Neural progenitor cell (in vitro differentiated cells): ENCODE measurements around the gene ING3. TPM values are rescaled to one million over a fixed set of nuclear protein-coding genes. Genes with fewer than 3 reads are reported as not detected.
A peak's percentile ranks its signal among the peaks of the same experiment; 100 is the strongest.

Source experiments
- DNase-seq: peaks from one replicate; pipeline ENCODE4 v3.0.0-alpha.2; 2016; ENCODE audit warnings: low spot score
- H2AFZ ChIP-seq: fragments of 200-600 bp; sonication (generic); replicated peaks from 2 replicates; pipeline ENCODE4 v1.6.1; 2016; ENCODE audit warnings: antibody characterized with exemption
- H3F3A ChIP-seq: fragments of 200-600 bp; sonication (generic); 2 replicates; pipeline ENCODE4 v1.6.1; 2016; ENCODE audit warnings: antibody characterized with exemption, low read depth
- H3K27ac ChIP-seq: fragments of 200-600 bp; sonication (generic); 2 replicates; pipeline ENCODE4 v1.5.1; 2016; ENCODE audit warnings: mild to moderate bottlenecking
- H3K27me3 ChIP-seq: fragments of 200-600 bp; sonication (generic); 2 replicates; pipeline ENCODE4 v1.6.1; 2016; ENCODE audit warnings: mild to moderate bottlenecking, moderate library complexity
- H3K36me3 ChIP-seq: fragments of 200-600 bp; sonication (generic); 2 replicates; pipeline ENCODE4 v1.5.1; 2016
- H3K4me1 ChIP-seq: fragments of 200-600 bp; sonication (generic); 2 replicates; pipeline ENCODE4 v1.6.1; 2016; ENCODE audit warnings: mixed run types
- H3K4me2 ChIP-seq: fragments of 200-600 bp; sonication (generic); 2 replicates; pipeline ENCODE4 v1.6.1; 2016
- H3K4me3 ChIP-seq: fragments of 200-600 bp; sonication (generic); 2 replicates; pipeline ENCODE4 v1.5.1; 2016
- H3K79me2 ChIP-seq: fragments of 200-600 bp; sonication (generic); 2 replicates; pipeline ENCODE4 v1.6.1; 2016; ENCODE audit warnings: low read depth
- H3K9ac ChIP-seq: fragments of 200-600 bp; sonication (generic); 2 replicates; pipeline ENCODE4 v1.6.1; 2016
- H3K9me3 ChIP-seq: fragments of 200-600 bp; sonication (generic); 2 replicates; pipeline ENCODE4 v1.5.1; 2016; ENCODE audit warnings: low read depth
- H4K20me1 ChIP-seq: fragments of 200-600 bp; sonication (generic); 2 replicates; pipeline ENCODE4 v1.6.1; 2016; ENCODE audit warnings: low read depth
- H3K27ac Mint-ChIP-seq: 3 replicates; pipeline ENCODE4 v1.8.0; 2021; ENCODE audit warnings: mixed read lengths
- H3K27me3 Mint-ChIP-seq: 2 replicates; pipeline ENCODE4 v1.8.0; 2022; ENCODE audit warnings: low read depth, mild to moderate bottlenecking, inconsistent platforms, moderate library complexity, mixed read lengths; ENCODE audit not compliant: insufficient read depth
- H3K36me3 Mint-ChIP-seq: 3 replicates; pipeline ENCODE4 v1.8.0; 2021; ENCODE audit warnings: mixed read lengths
- H3K4me1 Mint-ChIP-seq: 3 replicates; pipeline ENCODE4 v1.8.0; 2021; ENCODE audit warnings: mixed read lengths
- H3K4me3 Mint-ChIP-seq: 3 replicates; pipeline ENCODE4 v1.8.0; 2021; ENCODE audit warnings: mild to moderate bottlenecking, moderate library complexity, mixed read lengths
- H3K9me3 Mint-ChIP-seq: 3 replicates; pipeline ENCODE4 v1.8.0; 2020; ENCODE audit warnings: mixed read lengths
- EZH2 ChIP-seq: fragments of 200-600 bp; sonication (generic); IDR thresholded peaks from 2 replicates; pipeline ENCODE4 v1.6.1; 2017; ENCODE audit warnings: antibody characterized with exemption, mild to moderate bottlenecking, moderate library complexity
- EZH2phosphoT487 ChIP-seq: fragments of 200-600 bp; sonication (generic); IDR thresholded peaks from 2 replicates; pipeline ENCODE4 v1.6.1; 2017; ENCODE audit warnings: antibody characterized with exemption
- total RNA-seq: library from RNA; depleted of rRNA; stranded (reverse); fragments of >200 nt; gene quantifications from 2 replicates; pipeline ENCODE4 v1.2.3, GENCODE V29; 2015; ENCODE audit warnings: low replicate concordance
- TF ChIP-seq, protein P1 (sequence below): fragments of 200-600 bp; sonication (generic); IDR thresholded peaks from 2 replicates; pipeline ENCODE4 v1.5.1; 2017; ENCODE audit warnings: antibody characterized with exemption, mild to moderate bottlenecking

ING3 gene, protein sequence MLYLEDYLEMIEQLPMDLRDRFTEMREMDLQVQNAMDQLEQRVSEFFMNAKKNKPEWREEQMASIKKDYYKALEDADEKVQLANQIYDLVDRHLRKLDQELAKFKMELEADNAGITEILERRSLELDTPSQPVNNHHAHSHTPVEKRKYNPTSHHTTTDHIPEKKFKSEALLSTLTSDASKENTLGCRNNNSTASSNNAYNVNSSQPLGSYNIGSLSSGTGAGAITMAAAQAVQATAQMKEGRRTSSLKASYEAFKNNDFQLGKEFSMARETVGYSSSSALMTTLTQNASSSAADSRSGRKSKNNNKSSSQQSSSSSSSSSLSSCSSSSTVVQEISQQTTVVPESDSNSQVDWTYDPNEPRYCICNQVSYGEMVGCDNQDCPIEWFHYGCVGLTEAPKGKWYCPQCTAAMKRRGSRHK
- 19.0 and 32.0 TPM in 2 replicates for total RNA-seq

DNA sequence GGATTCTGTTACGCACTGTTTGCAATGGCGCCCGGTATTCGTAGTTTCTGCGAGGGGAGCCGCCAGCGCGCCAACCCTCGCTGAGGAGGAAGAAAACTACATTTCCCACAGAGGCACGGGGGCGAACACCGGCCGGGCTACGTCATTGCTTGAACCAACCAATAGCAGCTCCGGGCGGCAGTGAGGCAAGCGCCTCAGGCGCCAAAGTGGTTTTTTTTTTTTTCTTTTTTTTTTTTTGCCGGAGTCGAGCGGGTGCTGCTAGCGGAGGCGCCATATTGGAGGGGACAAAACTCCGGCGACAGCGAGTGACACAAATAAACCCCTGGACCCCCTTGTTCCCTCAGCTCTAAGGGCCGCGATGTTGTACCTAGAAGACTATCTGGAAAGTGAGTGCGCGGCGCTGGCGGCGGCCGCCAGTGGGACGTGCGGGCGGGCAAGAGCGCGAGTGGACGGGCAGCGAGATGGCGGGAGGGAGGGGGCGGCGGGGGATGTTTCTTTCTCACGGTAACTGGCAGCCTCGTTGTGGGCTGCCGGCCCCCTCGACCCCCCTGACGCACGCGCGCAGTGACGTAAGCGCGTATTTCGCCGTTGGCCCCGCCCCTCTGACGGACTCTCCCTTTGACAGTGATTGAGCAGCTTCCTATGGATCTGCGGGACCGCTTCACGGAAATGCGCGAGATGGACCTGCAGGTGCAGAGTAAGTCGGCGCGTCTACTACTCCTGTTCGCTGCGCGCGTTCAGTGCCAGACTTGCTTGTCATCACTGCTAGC, at the start of gene ING3:
TSS of gene ING3 (plus strand) at position 239 of the 770 bp plus-strand sequence. CDS start at position 359, 120 bp downstream.
- Histone ChIP-seq H3K9me3 (no peaks in the 10 kb centered on the region), H3K4me2 (peak within 1 kb of the TSS; percentile 97), H3K79me2 (peaks cover 36% of the 10 kb centered on the region), H3K4me1 (peaks cover 9% of the 10 kb centered on the region), H3K27me3 (no peaks in the 10 kb centered on the region), H3F3A (no peaks in the 10 kb centered on the region), H3K4me3 (peak within 1 kb of the TSS; percentile 85), H3K36me3 (peaks cover 14% of the 10 kb centered on the region), H3K9ac (peak within 1 kb of the TSS; percentile 100), H4K20me1 (peaks cover 10% of the 10 kb centered on the region), H2AFZ (peak within 1 kb of the TSS; percentile 99), H3K27ac (peak within 1 kb of the TSS; percentile 100)
- Mint-ChIP-seq H3K4me3 (peak within 1 kb of the TSS; percentile 92), H3K36me3 (peaks cover 10% of the 10 kb centered on the region), H3K27me3 (no peaks in the 10 kb centered on the region), H3K4me1 (peaks cover 15% of the 10 kb centered on the region), H3K27ac (peak within 1 kb of the TSS; percentile 99), H3K9me3 (no peaks in the 10 kb centered on the region)
- DNase-seq = peak; percentile 99
- TF ChIP-seq EZH2 = no peak
- no peak for TF ChIP-seq EZH2phosphoT487
- TF ChIP-seq, protein P1, sequence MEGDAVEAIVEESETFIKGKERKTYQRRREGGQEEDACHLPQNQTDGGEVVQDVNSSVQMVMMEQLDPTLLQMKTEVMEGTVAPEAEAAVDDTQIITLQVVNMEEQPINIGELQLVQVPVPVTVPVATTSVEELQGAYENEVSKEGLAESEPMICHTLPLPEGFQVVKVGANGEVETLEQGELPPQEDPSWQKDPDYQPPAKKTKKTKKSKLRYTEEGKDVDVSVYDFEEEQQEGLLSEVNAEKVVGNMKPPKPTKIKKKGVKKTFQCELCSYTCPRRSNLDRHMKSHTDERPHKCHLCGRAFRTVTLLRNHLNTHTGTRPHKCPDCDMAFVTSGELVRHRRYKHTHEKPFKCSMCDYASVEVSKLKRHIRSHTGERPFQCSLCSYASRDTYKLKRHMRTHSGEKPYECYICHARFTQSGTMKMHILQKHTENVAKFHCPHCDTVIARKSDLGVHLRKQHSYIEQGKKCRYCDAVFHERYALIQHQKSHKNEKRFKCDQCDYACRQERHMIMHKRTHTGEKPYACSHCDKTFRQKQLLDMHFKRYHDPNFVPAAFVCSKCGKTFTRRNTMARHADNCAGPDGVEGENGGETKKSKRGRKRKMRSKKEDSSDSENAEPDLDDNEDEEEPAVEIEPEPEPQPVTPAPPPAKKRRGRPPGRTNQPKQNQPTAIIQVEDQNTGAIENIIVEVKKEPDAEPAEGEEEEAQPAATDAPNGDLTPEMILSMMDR = no peak

DNA sequence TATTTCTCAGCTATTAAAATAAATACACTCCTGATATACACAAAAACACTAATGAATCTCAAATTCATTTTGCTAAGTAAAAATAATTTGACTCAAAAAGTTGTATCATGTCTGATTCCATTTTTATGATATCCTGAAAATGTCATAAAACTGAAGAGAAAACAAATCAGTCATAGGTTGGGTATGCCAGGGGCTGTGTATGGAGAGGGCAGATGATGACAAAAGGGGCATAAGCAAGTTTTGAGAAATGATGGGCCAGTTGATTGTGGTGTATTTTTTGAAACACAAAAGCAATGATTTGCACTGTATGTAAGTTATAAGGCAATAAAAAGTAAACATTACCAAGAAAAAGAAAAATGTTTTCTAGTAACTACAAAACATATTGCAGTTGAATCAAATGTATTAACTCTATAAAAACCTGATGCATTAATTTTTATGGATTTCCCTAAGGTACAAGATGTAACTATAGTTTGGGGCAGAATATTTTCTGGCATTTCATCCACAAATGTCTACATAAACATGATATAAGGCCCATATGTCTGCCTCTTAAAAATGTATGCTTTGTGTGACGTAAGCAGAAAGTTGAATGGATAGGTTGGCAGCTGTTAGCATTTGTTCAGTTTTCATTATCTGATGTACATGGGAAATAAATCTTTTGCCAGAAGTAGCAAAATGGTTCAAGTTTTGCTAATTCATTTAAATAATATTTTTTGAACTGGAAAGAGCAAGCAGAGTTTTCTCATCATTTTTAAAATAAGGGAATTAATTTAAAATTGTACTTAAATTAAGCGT, 35.1 kb upstream of the ING3 start:
- H3K36me3 Mint-ChIP-seq = no peaks in the 10 kb centered on the region
- H3K27me3 Mint-ChIP-seq = no peaks in the 10 kb centered on the region
- no peaks in the 10 kb centered on the region for H3K4me1 Mint-ChIP-seq
- DNase-seq = no peak
- no peaks in the 10 kb centered on the region for H3K36me3 ChIP-seq
- no peaks in the 10 kb centered on the region for H3K9me3 ChIP-seq
- H3K9me3 Mint-ChIP-seq = no peaks in the 10 kb centered on the region
- no peaks in the 10 kb centered on the region for H3F3A ChIP-seq
- H3K27me3 ChIP-seq = no peaks in the 10 kb centered on the region
- no peaks in the 10 kb centered on the region for H4K20me1 ChIP-seq
- no peaks in the 10 kb centered on the region for H3K79me2 ChIP-seq
- no peak overlapping the region for H3K27ac ChIP-seq
- TF ChIP-seq, protein P1 = no peak
- TF ChIP-seq EZH2 (no peak), EZH2phosphoT487 (no peak)
- H3K9ac ChIP-seq = no peak overlapping the region
- no peak overlapping the region for H3K27ac Mint-ChIP-seq
- H3K4me3 ChIP-seq = no peak overlapping the region
- no peak overlapping the region for H2AFZ ChIP-seq
- no peak overlapping the region for H3K4me2 ChIP-seq
- no peak overlapping the region for H3K4me3 Mint-ChIP-seq
- H3K4me1 ChIP-seq = no peaks in the 10 kb centered on the region

DNA sequence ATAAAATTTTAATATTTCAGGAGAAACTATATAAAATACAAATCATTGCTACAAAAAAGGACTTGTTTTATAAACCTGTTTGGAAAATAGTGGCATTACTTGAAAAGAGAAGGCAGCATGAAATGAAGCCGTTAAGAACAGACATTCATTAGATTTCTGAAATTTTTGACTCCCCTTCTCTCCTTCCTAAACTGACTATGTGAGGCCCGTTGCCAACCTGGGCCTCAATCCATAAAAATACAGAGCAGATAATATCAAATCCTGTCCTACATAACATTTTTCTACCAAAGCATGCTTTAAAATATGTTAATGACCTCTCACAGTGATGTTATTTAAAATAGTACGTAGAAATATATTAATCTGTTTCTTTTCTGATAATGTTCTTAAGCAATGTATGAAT, 34.5 kb upstream of the ING3 start:
- Histone ChIP-seq H4K20me1 (no peaks in the 10 kb centered on the region), H3K36me3 (no peaks in the 10 kb centered on the region), H3K9me3 (no peaks in the 10 kb centered on the region), H2AFZ (no peak overlapping the region), H3K4me2 (no peak overlapping the region), H3K9ac (no peak overlapping the region), H3F3A (no peaks in the 10 kb centered on the region), H3K4me1 (no peaks in the 10 kb centered on the region), H3K4me3 (no peak overlapping the region), H3K27ac (no peak overlapping the region), H3K27me3 (no peaks in the 10 kb centered on the region), H3K79me2 (no peaks in the 10 kb centered on the region)
- H3K27me3 Mint-ChIP-seq = no peaks in the 10 kb centered on the region
- H3K4me1 Mint-ChIP-seq = no peaks in the 10 kb centered on the region
- H3K27ac Mint-ChIP-seq = no peak overlapping the region
- H3K9me3 Mint-ChIP-seq = no peaks in the 10 kb centered on the region
- no peaks in the 10 kb centered on the region for H3K36me3 Mint-ChIP-seq
- H3K4me3 Mint-ChIP-seq = no peak overlapping the region
- TF ChIP-seq EZH2 = no peak
- TF ChIP-seq, protein P1 = no peak
- no peak for TF ChIP-seq EZH2phosphoT487
- no peak for DNase-seq
